WI38 (cell line): ENCODE data around the gene FANCD2.
"Not testable (repeated sequence)": the region's sequence is repeated elsewhere in the genome, so short reads cannot be mapped to it uniquely, and the experiment has no call there.

Experiments
- H3K4me3 ChIP-seq: 2 replicates; pipeline ENCODE4 v1.5.1; 2011; ENCODE audit warnings: low read depth, mild to moderate bottlenecking, control low read depth, low read length
- TF ChIP-seq, protein P1 (sequence below): IDR thresholded peaks from 2 replicates; pipeline ENCODE4 v1.5.1; 2012; ENCODE audit warnings: low read depth, mild to moderate bottlenecking, control low read depth, low read length

FANCD2 gene

DNA sequence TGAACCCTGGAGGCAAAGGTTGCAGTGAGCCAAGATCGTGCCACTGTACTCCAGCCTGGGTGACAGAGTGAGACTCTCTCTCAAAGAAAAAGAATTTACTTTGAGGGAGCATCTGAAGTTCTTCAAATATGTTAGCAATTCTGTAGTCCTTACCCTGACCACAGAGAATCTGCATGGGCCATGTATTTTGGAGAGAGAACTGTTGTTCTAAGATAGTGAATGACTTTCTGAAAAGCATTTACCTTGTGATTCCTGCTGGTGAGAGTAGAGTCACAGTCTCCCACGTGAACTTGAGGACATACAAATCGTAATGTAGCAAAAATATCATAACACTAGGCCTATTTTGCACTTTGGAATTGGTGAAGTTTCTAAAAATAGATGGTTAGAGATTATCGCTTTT lies 93.1 kb downstream of the FANCD2 start:
- no peak overlapping the region for H3K4me3 ChIP-seq

DNA sequence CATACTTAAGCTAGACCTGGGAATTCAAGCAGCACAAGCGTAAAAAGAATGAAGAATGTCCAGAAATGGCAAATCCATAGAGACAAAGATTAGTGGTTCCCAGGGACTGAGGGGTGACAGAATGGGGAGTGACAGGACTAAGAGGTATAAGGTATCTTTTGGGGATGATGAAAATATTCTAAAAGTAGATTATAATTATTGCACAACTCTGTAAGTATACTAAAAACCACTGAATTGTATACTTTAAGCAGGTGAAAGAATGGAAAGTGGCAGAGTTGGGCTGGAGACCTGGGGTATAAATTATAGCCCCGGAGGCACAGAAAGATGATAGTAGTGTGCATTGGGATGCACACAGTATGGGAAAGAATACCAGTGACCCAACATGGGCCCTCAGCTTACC lies 94.8 kb downstream of the FANCD2 start:
- TF ChIP-seq, protein P1, sequence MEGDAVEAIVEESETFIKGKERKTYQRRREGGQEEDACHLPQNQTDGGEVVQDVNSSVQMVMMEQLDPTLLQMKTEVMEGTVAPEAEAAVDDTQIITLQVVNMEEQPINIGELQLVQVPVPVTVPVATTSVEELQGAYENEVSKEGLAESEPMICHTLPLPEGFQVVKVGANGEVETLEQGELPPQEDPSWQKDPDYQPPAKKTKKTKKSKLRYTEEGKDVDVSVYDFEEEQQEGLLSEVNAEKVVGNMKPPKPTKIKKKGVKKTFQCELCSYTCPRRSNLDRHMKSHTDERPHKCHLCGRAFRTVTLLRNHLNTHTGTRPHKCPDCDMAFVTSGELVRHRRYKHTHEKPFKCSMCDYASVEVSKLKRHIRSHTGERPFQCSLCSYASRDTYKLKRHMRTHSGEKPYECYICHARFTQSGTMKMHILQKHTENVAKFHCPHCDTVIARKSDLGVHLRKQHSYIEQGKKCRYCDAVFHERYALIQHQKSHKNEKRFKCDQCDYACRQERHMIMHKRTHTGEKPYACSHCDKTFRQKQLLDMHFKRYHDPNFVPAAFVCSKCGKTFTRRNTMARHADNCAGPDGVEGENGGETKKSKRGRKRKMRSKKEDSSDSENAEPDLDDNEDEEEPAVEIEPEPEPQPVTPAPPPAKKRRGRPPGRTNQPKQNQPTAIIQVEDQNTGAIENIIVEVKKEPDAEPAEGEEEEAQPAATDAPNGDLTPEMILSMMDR: no peak
- no peak overlapping the region for H3K4me3 ChIP-seq

More for the DNA sequence above, 93.1 kb downstream of the FANCD2 start:
- TF ChIP-seq, protein P1: no peak

DNA sequence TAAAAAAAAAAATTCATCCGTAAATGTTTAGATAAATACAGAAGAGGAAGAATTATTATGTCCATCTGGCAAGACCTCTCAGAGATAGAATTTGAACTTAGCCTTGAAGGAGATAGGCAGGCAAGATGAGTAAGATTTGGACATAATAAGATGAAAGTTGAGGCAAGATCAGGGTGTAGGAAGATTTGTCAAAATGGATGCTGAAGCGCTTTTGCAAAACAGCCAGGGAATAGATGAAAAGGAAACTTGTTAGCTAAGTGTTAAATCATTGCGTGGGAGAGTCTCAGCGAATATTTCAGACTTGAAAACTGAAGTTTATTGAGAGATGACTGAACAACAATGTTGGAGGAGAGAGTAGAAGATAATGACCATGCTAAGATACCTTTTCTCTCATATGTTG lies 96.5 kb downstream of the FANCD2 start:
- TF ChIP-seq, protein P1: no peak
- no peak overlapping the region for H3K4me3 ChIP-seq

DNA sequence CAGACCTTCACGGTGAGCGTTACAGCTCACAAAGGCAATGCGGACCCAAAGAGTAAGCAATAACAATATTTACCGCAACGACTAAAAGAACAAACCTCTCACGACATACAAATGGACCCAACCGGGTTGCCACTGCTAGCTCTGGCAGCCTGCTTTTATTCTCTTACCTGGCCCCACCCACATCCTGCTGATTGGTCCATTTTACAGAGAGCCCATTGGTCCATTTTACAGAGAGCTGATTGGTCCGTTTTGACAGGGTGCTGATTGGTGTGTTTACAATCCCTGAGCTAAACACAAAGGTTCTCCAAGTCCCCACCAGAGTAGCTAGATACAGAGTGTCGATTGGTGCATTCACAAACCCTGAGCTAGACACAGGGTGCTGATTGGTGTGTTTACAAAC lies 109.6 kb downstream of the FANCD2 start:
- H3K4me3 ChIP-seq: not testable (repeated sequence)

DNA sequence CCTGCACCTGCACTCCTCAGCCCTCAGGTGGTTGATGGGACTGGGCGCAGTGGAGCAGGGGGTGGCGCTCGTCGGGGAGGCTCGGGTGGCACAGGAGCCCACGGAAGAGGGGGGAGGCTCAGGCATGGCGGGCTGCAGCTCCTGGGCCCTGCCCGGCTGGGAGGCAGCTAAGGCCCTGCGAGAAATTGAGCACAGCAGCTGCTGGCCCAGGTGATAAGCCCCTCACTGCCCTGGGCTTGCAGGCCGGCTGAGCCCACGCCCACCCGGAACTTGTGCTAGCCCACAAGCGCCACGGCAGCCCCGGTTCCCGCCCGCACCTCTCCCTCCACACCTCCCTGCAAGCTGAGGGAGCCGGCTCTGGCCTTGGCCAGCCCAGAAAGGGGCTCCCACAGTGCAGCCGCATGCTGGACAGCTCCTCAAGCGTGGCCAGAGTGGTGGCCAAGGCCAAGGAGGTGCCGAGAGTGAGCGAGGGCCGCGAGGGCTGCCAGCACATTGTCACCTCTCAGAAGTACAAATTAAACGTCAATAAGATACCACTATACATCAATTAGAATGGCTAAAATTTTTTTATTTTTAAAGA lies 110.3 kb downstream of the FANCD2 start:
- H3K4me3 ChIP-seq: no peak overlapping the region
- TF ChIP-seq, protein P1: no peak

DNA sequence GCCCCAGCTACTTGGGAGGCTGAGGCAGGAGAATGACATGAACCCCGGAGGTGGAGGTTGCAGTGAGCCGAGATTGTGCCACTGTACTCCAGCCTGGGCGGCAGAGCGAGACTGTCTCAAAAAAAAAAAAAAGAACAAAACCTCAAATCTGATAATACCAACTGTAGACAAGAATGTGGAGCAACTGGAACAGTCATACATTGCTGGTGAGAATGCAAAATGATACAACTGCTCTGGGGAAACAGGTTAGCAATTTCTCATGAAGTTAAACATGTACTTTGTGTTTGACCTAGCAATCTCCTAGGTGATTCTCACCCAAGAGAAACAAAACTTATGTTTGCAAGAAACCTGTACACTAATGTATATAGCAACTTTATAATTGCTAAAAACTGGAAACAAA lies 110.9 kb downstream of the FANCD2 start:
- no peak overlapping the region for H3K4me3 ChIP-seq
- TF ChIP-seq, protein P1: no peak

DNA sequence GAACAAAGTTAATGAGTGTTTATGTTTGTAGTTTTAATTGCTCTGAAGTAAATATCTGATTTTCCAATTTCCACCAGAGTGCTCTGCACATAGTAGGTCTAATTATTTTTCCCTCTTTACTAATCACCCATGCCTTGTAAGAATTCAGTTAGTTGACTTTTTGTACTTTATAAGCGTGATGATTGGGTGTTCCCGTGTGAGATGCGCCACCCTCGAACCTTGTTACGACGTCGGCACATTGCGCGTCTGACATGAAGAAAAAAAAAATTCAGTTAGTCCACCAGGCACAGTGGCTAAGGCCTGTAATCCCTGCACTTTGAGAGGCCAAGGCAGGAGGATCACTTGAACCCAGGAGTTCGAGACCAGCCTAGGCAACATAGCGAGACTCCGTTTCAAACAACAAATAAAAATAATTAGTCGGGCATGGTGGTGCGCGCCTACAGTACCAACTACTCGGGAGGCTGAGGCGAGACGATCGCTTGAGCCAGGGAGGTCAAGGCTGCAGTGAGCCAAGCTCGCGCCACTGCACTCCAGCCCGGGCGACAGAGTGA lies 114.8 kb downstream of the FANCD2 start:
- no peak overlapping the region; the same call in 1 of the 2 replicates for H3K4me3 ChIP-seq
- TF ChIP-seq, protein P1: no peak
